Measurements from ENCODE around the gene PTPRN2. TPM values are rescaled to one million over a fixed set of nuclear protein-coding genes. Genes with fewer than 3 reads are reported as not detected.
A peak's percentile ranks its signal among the peaks of the same experiment; 100 is the strongest.

PTPRN2 gene
- total and polyA plus RNA-seq, 9 of the 15 experiments (the other 6 are each of a cell fraction or from before 2014, with no cell fraction given): not detected

GRCh38 chr7:157662981-157663716 lies 924.5 kb downstream of the PTPRN2 start:
- Histone ChIP-seq H3K9ac (ENCODE audit: insufficient read depth in 1 of 2, low read depth in 2 of 2, low read length in 2 of 2) (no peak overlapping the region), H3K9me3 (replicated peaks; ENCODE audit: control insufficient read depth, insufficient read depth, low read depth, low read length) (no peaks in the 10 kb centered on the region), H3K4me2 (ENCODE audit: insufficient read depth, low read length) (no peak overlapping the region), H3K27me3 (ENCODE audit: control insufficient read depth in 2 of 2, insufficient read depth in 2 of 2, low read length in 2 of 2) (peaks cover 58 to 79% of the 10 kb centered on the region in 2 experiments; a peak in 4 of 5 replicates), H4K20me1 (replicated peaks; ENCODE audit: control insufficient read depth, insufficient read depth, low read length) (peaks cover 20% of the 10 kb centered on the region), H3K36me3 (ENCODE audit: control insufficient read depth, insufficient read depth, low read length) (no peaks in the 10 kb centered on the region), H3K79me2 (ENCODE audit: control insufficient read depth, insufficient read depth, low read length) (no peaks in the 10 kb centered on the region), H3K27ac (ENCODE audit: extremely low read depth, low read depth, low read length) (no peak overlapping the region), H3K4me1 (replicated peaks in 1 of 2; ENCODE audit: control insufficient read depth in 2 of 2, insufficient read depth in 2 of 2, low read length in 2 of 2) (peaks cover 0 to 11% of the 10 kb centered on the region in 2 experiments; a peak in 1 of 5 replicates), H3K4me3 (no peak overlapping the region), H2AFZ (ENCODE audit: low read depth, low read length) (no peak overlapping the region), H3K9me1 (ENCODE audit: control insufficient read depth, insufficient read depth, low read length) (no peaks in the 10 kb centered on the region)
- FAIRE-seq (no peak), DNase-seq (ENCODE audit: extremely low read depth in 1 of 4, low spot score in 3 of 4) (no peak), ATAC-seq (no peak; the same call in 2 of the 3 replicates)
- in situ Hi-C loops (cut with MboI) (no loop called here), intact Hi-C loops (cut with micrococcal nuclease) (no loop called here)
- peak; percentile 49 for TF ChIP-seq BHLHE40 (IDR thresholded peaks at IDR 0.05; ENCODE audit: low read length)
- TF ChIP-seq PHF20 (IDR thresholded peaks at IDR 0.05; ENCODE audit: partially characterized antibody): no peak
- no peak for TF ChIP-seq ZNF23 (CRISPR knock-in tag; IDR thresholded peaks at IDR 0.05)
- TF ChIP-seq PRDM10 (IDR thresholded peaks at IDR 0.05; ENCODE audit: partially characterized antibody): no peak
- no peak for TF ChIP-seq HMGXB4 (CRISPR knock-in tag; IDR thresholded peaks at IDR 0.05)
- TF ChIP-seq SMC3 (conservative IDR thresholded peaks at IDR 0.05; ENCODE audit: insufficient read depth, low read depth, low read length): no peak
- CTCF ChIA-PET (ENCODE audit: low intra/inter-chr PET ratio): no interaction called here
- WGBS (ENCODE audit: insufficient coverage, low coverage, missing lambda C conversion rate): 3% methylated on average over 34 of the region's 34 CpGs
- BruUV-seq (replicated peaks): no TSS peak
- POLR2A ChIA-PET: interaction anchor here (1.0 to 1.3 kb wide), 2 partner anchors 9 to 11 kb away, joined by 3 to 4 read pairs; no protein-coding TSS in a partner anchor
